SK-N-SH (cell line): ENCODE measurements around the gene TIMM8B. TPM values are rescaled to one million over a fixed set of nuclear protein-coding genes. Genes with fewer than 3 reads are reported as not detected.
"Not testable (repeated sequence)": the region's sequence is repeated elsewhere in the genome, so short reads cannot be mapped to it uniquely, and the experiment has no call there.

Experiments used
- CTCF ChIA-PET: fragments of 300-600, 350-600 bp; formaldehyde crosslinking; extraction: SDS; loops from one replicate; lab custom pipeline; 2021; lab: Yijun Ruan, JAX
- POLR2A ChIA-PET: fragments of 350-600 bp; sonication (Branson Sonifier 250); formaldehyde crosslinking; extraction: SDS; loops from one replicate; lab custom pipeline; 2020; ENCODE audit warnings: antibody characterized with exemption, inconsistent platforms; lab: Yijun Ruan, JAX
- DNase-seq: peaks from one replicate; pipeline ENCODE4 v3.0.0; 2012
- H2AFZ ChIP-seq: fragments of 200-600 bp; sonication (generic); 2 replicates; pipeline ENCODE4 v1.8.1; 2016; ENCODE audit warnings: antibody characterized with exemption, mild to moderate bottlenecking, low read depth
- H3F3A ChIP-seq: fragments of 200-600 bp; sonication (generic); replicated peaks from 2 replicates; pipeline ENCODE3; 2016; ENCODE audit warnings: antibody characterized with exemption, mild to moderate bottlenecking; ENCODE audit not compliant: insufficient read depth
- H3K27ac ChIP-seq, 2 experiments: fragments of 200-500 bp in 1 of 2; fragments of 200-600 bp in 1 of 2; sonication (Bioruptor generic) in 1 of 2; sonication (generic), shearing (Covaris generic) in 1 of 2; 2 replicates each; pipeline versions ENCODE4 v1.5.1 to v1.6.1; 2014 to 2016; ENCODE audit warnings: low read depth in 2 of 2, inconsistent platforms in 1 of 2, low read length in 1 of 2, mild to moderate bottlenecking in 1 of 2, mixed read lengths in 1 of 2
- H3K27me3 ChIP-seq: fragments of 200-600 bp; sonication (generic), shearing (Covaris generic); 2 replicates; pipeline ENCODE4 v1.6.1; 2016; ENCODE audit warnings: mixed run types; ENCODE audit not compliant: insufficient read depth
- H3K36me3 ChIP-seq, 2 experiments: fragments of 200-500 bp in 1 of 2; fragments of 200-600 bp in 1 of 2; sonication (Bioruptor generic) in 1 of 2; sonication (generic) in 1 of 2; replicated peaks in 1 of 2; 2 replicates each; pipeline versions ENCODE3 to v1.5.1; 2014 to 2016; ENCODE audit warnings: low read length in 1 of 2, mild to moderate bottlenecking in 1 of 2; ENCODE audit not compliant: insufficient read depth in 2 of 2, control insufficient read depth in 1 of 2
- H3K4me1 ChIP-seq, 2 experiments: fragments of 200-500 bp in 1 of 2; fragments of 200-600 bp in 1 of 2; sonication (Bioruptor generic) in 1 of 2; sonication (generic), shearing (Covaris generic) in 1 of 2; 2 replicates each; pipeline versions ENCODE4 v1.5.1 to v1.6.1; 2014 to 2016; ENCODE audit warnings: low read depth in 1 of 2, low read length in 1 of 2, mixed run types in 1 of 2; ENCODE audit not compliant: insufficient read depth in 2 of 2, control insufficient read depth in 1 of 2
- H3K4me2 ChIP-seq: fragments of 200-600 bp; sonication (generic), shearing (Covaris generic); 2 replicates; pipeline ENCODE4 v1.6.1; 2017; ENCODE audit warnings: mixed run types
- H3K4me3 ChIP-seq, 2 experiments: fragments of 200-500 bp in 1 of 2; fragments of 200-600 bp in 1 of 2; sonication (Bioruptor generic) in 1 of 2; sonication (generic), shearing (Covaris generic) in 1 of 2; 2 replicates each; pipeline versions ENCODE4 v1.5.1 to v1.8.1; 2014 to 2016; ENCODE audit warnings: low read depth in 2 of 2, inconsistent platforms in 1 of 2, low read length in 1 of 2, mild to moderate bottlenecking in 1 of 2, mixed read lengths in 1 of 2, moderate library complexity in 1 of 2
- H3K79me2 ChIP-seq: fragments of 200-600 bp; sonication (generic); 2 replicates; pipeline ENCODE4 v1.8.1; 2017; ENCODE audit warnings: mild to moderate bottlenecking; ENCODE audit not compliant: insufficient read depth
- H3K9ac ChIP-seq: fragments of 200-600 bp; sonication (generic); 2 replicates; pipeline ENCODE4 v1.6.1; 2017; ENCODE audit warnings: mixed run types
- H3K9me2 ChIP-seq: fragments of 200-600 bp; sonication (generic); 2 replicates; pipeline ENCODE4 v1.6.1; 2017; ENCODE audit warnings: mixed run types
- H3K9me3 ChIP-seq: fragments of 200-600 bp; sonication (generic); 2 replicates; pipeline ENCODE4 v1.6.1; 2017; ENCODE audit warnings: mixed run types, mild to moderate bottlenecking, moderate library complexity
- H4K20me1 ChIP-seq: fragments of 200-600 bp; sonication (generic); 2 replicates; pipeline ENCODE4 v1.6.1; 2017; ENCODE audit warnings: mild to moderate bottlenecking, mixed run types; ENCODE audit not compliant: insufficient read depth
- EP300 ChIP-seq, 2 experiments: IDR thresholded peaks; 2 replicates each; pipeline versions ENCODE4 v1.4.0 to v1.6.1; 2012; ENCODE audit warnings: borderline replicate concordance in 1 of 2, low read depth in 1 of 2, low read length in 1 of 2
- EZH2phosphoT487 ChIP-seq: fragments of 200-600 bp; sonication (generic); IDR thresholded peaks from 2 replicates; pipeline ENCODE4 v1.6.1; 2017; ENCODE audit warnings: low read depth, mixed run types, mild to moderate bottlenecking, antibody characterized with exemption, moderate library complexity, borderline replicate concordance
- FOXM1 ChIP-seq: IDR thresholded peaks from 2 replicates; pipeline ENCODE4 v1.4.0; 2012; ENCODE audit warnings: low read depth, mild to moderate bottlenecking
- GATA2 ChIP-seq: sonication (generic); formaldehyde crosslinking; IDR thresholded peaks from 2 replicates; pipeline ENCODE4 v1.5.0; 2020; ENCODE audit warnings: mild to moderate bottlenecking, missing genetic modification reagents
- JUND ChIP-seq: IDR thresholded peaks from 2 replicates; pipeline ENCODE4 v1.4.0; 2012
- MXI1 ChIP-seq: IDR thresholded peaks from 2 replicates; pipeline ENCODE4 v1.6.1; 2012; ENCODE audit warnings: mild to moderate bottlenecking, low read depth, low read length, improper control_type of control experiment
- NRF1 ChIP-seq: IDR thresholded peaks from 2 replicates; pipeline ENCODE4 v1.6.1; 2012; ENCODE audit warnings: low read depth, mild to moderate bottlenecking, low read length
- POLR2AphosphoS5 ChIP-seq: IDR thresholded peaks from 2 replicates; pipeline ENCODE4 v1.6.1; 2012; ENCODE audit warnings: low read depth, low read length
- RCOR1 ChIP-seq: fragments of 150-350 bp; IDR thresholded peaks from 2 replicates; pipeline ENCODE4 v1.6.1; 2017; ENCODE audit warnings: antibody characterized with exemption, low read length
- ZBTB33 ChIP-seq: IDR thresholded peaks from 2 replicates; pipeline ENCODE4 v1.4.0; 2012; ENCODE audit warnings: low read depth, borderline replicate concordance
- WGBS: methylation state at CpG from one replicate; pipeline ENCODE4 v1.1.6; 2017; ENCODE audit warnings: low lambda C conversion rate; 5-methylcytosine and 5-hydroxymethylcytosine counted together
- polyA plus RNA-seq, 3 experiments: library from polyadenylated mRNA; depleted of rRNA; stranded (reverse); fragments of >200 nt; gene quantifications; 2 replicates each; pipeline ENCODE4 v1.2.3, GENCODE V29; 2012
- TF ChIP-seq, protein P1 (sequence below): IDR thresholded peaks from 2 replicates; pipeline ENCODE4; 2012

Gene TIMM8B
- polyA plus RNA-seq, 1 of the 3 experiments (the other 2 are of a cell fraction) = 188 TPM

DNA sequence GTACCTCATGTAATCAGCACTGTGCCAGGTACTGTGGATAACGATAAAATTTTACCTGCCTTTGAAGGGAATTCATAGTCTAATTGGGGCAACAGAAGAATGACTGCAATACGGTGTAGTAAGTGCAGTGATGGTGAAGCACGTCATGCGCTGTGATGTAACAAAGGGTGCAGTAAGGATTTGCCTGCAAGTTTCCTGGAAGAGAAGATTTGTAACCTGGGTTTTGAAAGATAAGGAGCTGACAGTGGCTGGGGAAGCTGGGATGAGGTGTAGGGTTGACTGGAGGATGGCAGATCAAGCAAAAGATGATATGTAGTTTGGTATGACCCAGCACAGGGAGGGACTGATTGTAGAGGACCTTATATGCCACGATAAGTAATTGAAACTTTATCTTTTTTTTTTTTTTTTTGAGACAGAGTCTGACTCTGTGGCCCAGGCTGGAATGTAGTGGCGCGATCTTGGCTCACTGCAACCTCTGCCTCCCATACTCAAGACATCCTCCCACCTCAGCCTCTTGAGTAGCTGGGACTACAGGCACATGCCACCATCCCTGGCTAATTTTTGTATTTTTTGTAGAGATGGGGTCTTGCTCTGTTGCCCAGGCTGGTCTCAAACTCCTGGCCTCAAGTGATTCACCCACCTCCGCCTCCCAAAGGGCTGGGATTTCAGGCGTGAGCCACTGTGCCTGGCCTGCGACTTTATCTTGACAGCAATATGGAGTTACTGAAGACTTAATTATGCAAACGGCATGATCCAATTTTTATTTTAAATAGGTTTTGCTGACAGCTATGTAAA, 11.4 kb upstream of the TIMM8B start:
- Histone ChIP-seq H3K79me2 (no peaks in the 10 kb centered on the region; the same call in 1 of the 2 replicates), H3K4me3 (no peak overlapping the region), H3K9ac (no peak overlapping the region), H3K9me3 (no peaks in the 10 kb centered on the region), H3K4me1 (no peaks in the 10 kb centered on the region), H3F3A (no peaks in the 10 kb centered on the region), H3K9me2 (no peaks in the 10 kb centered on the region)
- no peak for DNase-seq
- WGBS = 93% methylated on average over 11 of the region's 11 CpGs
- TF ChIP-seq JUND (no peak), EP300 (IDR thresholded peaks at IDR 0.05; ENCODE audit: borderline replicate concordance in 1 of 2, low read depth in 1 of 2, low read length in 1 of 2) (no peak), MXI1 (no peak), NRF1 (no peak), POLR2AphosphoS5 (no peak), EZH2phosphoT487 (no peak), ZBTB33 (no peak), RCOR1 (no peak), FOXM1 (no peak)
- TF ChIP-seq, protein P1, sequence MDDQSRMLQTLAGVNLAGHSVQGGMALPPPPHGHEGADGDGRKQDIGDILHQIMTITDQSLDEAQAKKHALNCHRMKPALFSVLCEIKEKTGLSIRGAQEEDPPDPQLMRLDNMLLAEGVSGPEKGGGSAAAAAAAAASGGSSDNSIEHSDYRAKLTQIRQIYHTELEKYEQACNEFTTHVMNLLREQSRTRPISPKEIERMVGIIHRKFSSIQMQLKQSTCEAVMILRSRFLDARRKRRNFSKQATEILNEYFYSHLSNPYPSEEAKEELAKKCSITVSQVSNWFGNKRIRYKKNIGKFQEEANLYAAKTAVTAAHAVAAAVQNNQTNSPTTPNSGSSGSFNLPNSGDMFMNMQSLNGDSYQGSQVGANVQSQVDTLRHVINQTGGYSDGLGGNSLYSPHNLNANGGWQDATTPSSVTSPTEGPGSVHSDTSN = no peak
- TF ChIP-seq, all 33 proteins: peak for 0
- CTCF ChIA-PET = interaction anchor here (0.7 to 2.9 kb wide), 5 partner anchors 8 to 227 kb away, joined by 3 to 15 read pairs (median 3); partner anchors contain the start of gene ALG9
- Histone ChIP-seq H3K27me3 (no peaks in the 10 kb centered on the region), H3K36me3 (peaks cover 21 to 23% of the 10 kb centered on the region in 2 experiments), H2AFZ (no peak overlapping the region), H3K4me2 (no peak overlapping the region), H4K20me1 (no peaks in the 10 kb centered on the region), H3K27ac (no peak overlapping the region)
- POLR2A ChIA-PET = no interaction called here

GRCh38 chr11:112096194-112096593, 9.6 kb upstream of the TIMM8B start:
- ChIA-PET CTCF (interaction anchor here (0.9 to 2.9 kb wide), 2 partner anchors 17 kb away, joined by 3 to 15 read pairs; no protein-coding TSS in a partner anchor), POLR2A (no interaction called here)
- DNase-seq = no peak
- peaks cover 37 to 41% of the 10 kb centered on the region in 2 experiments for H3K36me3 ChIP-seq
- H3K9me2 ChIP-seq = no peaks in the 10 kb centered on the region
- H3K27ac ChIP-seq = no peak overlapping the region
- H3K4me2 ChIP-seq = no peak overlapping the region
- H4K20me1 ChIP-seq = no peaks in the 10 kb centered on the region
- no peak overlapping the region for H2AFZ ChIP-seq
- H3K27me3 ChIP-seq = no peaks in the 10 kb centered on the region
- peaks cover 11% of the 10 kb centered on the region; the same call in 1 of the 2 replicates for H3K79me2 ChIP-seq
- no peaks in the 10 kb centered on the region for H3K9me3 ChIP-seq
- no peaks in the 10 kb centered on the region for H3K4me1 ChIP-seq
- no peak overlapping the region for H3K4me3 ChIP-seq
- H3F3A ChIP-seq = no peaks in the 10 kb centered on the region
- no peak for TF ChIP-seq GATA2 (CRISPR knock-in tag)
- H3K9ac ChIP-seq = no peak overlapping the region

DNA sequence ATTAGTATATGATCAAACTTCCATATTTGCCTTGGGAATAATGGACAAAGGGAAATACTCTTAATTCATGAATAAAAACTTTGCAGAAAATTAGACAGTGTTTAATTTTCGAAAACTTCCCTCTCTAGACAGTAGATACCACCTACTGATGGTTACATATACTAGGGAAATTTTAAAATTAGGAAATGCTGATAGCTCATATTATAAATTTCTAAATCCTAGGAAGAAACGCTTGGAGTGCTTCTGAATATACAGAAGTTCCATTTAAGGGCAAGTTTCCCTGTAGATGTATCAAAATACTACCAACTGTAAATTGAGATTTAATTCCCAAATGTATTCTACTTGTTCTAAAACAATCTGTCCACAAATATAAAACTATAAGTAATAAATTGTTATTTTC, 8.7 kb upstream of the TIMM8B start:
- CTCF ChIA-PET = interaction anchor here (0.9 to 1.1 kb wide), 2 partner anchors 17 to 80 kb away, joined by 3 to 4 read pairs; partner anchors contain the start of gene BCO2
- POLR2A ChIA-PET, H4K20me1 ChIP-seq, H3F3A ChIP-seq, H3K9ac ChIP-seq, H3K27me3 ChIP-seq, H3K27ac ChIP-seq, H2AFZ ChIP-seq, H3K9me2 ChIP-seq, H3K4me1 ChIP-seq, H3K9me3 ChIP-seq, H3K4me3 ChIP-seq, H3K4me2 ChIP-seq, DNase-seq: not testable (repeated sequence)
- Histone ChIP-seq H3K36me3 (peaks cover 43 to 49% of the 10 kb centered on the region in 2 experiments), H3K79me2 (peaks cover 13% of the 10 kb centered on the region)
- WGBS = 94% methylated on average over 2 of the region's 2 CpGs
